GM12892 (cell line): ENCODE measurements around the gene BPI.

Experiments used
- POLR2A ChIP-seq: IDR thresholded peaks from 2 replicates; pipeline ENCODE4 v1.6.1; 2011; ENCODE audit warnings: low read depth, low read length, control low read depth
- TAF1 ChIP-seq: IDR thresholded peaks from 2 replicates; pipeline ENCODE4 v1.6.1; 2011; ENCODE audit warnings: low read depth, mild to moderate bottlenecking, control low read depth, low read length, borderline replicate concordance

GRCh38 chr20:38295811-38296210, 8.1 kb upstream of the BPI start:
- TF ChIP-seq TAF1, result no peak
- no peak for TF ChIP-seq POLR2A
